ENCODE measurements around the gene PIK3CB.

DNA sequence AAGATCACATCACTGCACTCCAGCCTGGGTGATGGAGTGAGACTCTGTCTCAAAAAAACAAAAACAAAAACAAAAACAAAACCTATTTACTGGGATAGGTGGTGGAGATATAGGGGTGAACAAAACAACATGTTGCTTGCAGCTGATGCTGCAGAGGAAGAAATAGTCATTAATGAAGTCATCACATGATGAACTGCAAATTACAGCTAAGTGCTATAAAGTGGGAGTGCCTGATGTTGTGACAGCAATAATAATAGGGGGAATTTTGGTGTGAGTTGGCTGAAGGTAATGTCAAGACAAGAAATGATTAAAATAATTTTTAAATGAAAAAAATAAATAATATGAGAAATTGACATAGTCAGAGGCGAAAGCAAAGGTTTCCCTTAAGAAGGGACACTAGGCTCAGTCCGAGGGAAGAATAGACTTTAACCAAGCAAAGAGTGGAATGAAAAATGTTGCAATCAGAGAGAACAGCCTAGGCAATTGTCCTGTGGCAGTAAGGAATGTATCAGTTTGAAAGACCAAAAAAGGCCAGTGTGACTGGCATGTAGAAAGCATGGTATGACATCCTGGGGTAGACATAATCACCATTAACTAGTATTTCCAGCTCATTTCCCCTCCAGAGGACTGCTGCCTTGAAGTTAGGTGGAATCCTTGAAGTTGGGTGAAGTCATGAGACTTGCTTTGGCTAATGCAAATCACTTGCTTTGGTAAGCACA, 14.7 kb upstream of the PIK3CB start:
- TF ChIP-seq, protein P1, sequence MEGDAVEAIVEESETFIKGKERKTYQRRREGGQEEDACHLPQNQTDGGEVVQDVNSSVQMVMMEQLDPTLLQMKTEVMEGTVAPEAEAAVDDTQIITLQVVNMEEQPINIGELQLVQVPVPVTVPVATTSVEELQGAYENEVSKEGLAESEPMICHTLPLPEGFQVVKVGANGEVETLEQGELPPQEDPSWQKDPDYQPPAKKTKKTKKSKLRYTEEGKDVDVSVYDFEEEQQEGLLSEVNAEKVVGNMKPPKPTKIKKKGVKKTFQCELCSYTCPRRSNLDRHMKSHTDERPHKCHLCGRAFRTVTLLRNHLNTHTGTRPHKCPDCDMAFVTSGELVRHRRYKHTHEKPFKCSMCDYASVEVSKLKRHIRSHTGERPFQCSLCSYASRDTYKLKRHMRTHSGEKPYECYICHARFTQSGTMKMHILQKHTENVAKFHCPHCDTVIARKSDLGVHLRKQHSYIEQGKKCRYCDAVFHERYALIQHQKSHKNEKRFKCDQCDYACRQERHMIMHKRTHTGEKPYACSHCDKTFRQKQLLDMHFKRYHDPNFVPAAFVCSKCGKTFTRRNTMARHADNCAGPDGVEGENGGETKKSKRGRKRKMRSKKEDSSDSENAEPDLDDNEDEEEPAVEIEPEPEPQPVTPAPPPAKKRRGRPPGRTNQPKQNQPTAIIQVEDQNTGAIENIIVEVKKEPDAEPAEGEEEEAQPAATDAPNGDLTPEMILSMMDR (IDR thresholded peaks at IDR 0.05 in 4 of 5, conservative IDR thresholded peaks at IDR 0.05 in 1 of 5), result no peak
- no peak for TF ChIP-seq POLR2A (IDR thresholded peaks at IDR 0.05)
